ENCODE data around the gene ART4. TPM values are rescaled to one million over a fixed set of nuclear protein-coding genes. Genes with fewer than 3 reads are reported as not detected.

The ART4 gene
- not detected in 2 replicates for total RNA-seq

- intact Hi-C loops (cut with micrococcal nuclease) = no loop called here
Observed at GRCh38 chr12:14843425-14843887, at the start of gene ART4. ART4 (minus strand) TSS chr12:14843526; CDS start chr12:14843113, 413 bp downstream.

- intact Hi-C loops (cut with micrococcal nuclease) = no loop called here
Observed at GRCh38 chr12:14892726-14893505, 49.6 kb upstream of the ART4 start.

- intact Hi-C loops (cut with micrococcal nuclease) = no loop called here
Observed at GRCh38 chr12:14890701-14891100, 47.4 kb upstream of the ART4 start.

GRCh38 chr12:14886271-14886670 is 42.9 kb upstream of the ART4 start:
- intact Hi-C loops (cut with micrococcal nuclease) = no loop called here

GRCh38 chr12:14885718-14886221 is 42.4 kb upstream of the ART4 start, which contains the start of gene MGP:
MGP (minus strand) TSS chr12:14885854; CDS start chr12:14885791, 63 bp downstream.
- intact Hi-C loops (cut with micrococcal nuclease) = no loop called here

GRCh38 chr12:14884458-14884878 is 41.1 kb upstream of the ART4 start:
- intact Hi-C loops (cut with micrococcal nuclease) = no loop called here

GRCh38 chr12:14883686-14884085 is 40.4 kb upstream of the ART4 start:
- intact Hi-C loops (cut with micrococcal nuclease) = no loop called here

- intact Hi-C loops (cut with micrococcal nuclease) = no loop called here
Observed at GRCh38 chr12:14880890-14881453, 37.6 kb upstream of the ART4 start.

GRCh38 chr12:14879222-14879933 is 36.1 kb upstream of the ART4 start:
- intact Hi-C loops (cut with micrococcal nuclease) = no loop called here

- intact Hi-C loops (cut with micrococcal nuclease) = no loop called here
Observed at GRCh38 chr12:14878488-14878887, 35.2 kb upstream of the ART4 start.

GRCh38 chr12:14876833-14877232 is 33.5 kb upstream of the ART4 start:
- intact Hi-C loops (cut with micrococcal nuclease) = no loop called here

GRCh38 chr12:14874882-14875281 is 31.6 kb upstream of the ART4 start:
- intact Hi-C loops (cut with micrococcal nuclease) = no loop called here

- intact Hi-C loops (cut with micrococcal nuclease) = no loop called here
Observed at GRCh38 chr12:14873440-14874185, 30.3 kb upstream of the ART4 start.

- intact Hi-C loops (cut with micrococcal nuclease) = no loop called here
Observed at GRCh38 chr12:14871886-14872285, 28.6 kb upstream of the ART4 start.

- intact Hi-C loops (cut with micrococcal nuclease) = no loop called here
Observed at GRCh38 chr12:14871247-14871646, 27.9 kb upstream of the ART4 start.

GRCh38 chr12:14868916-14869506 is 25.7 kb upstream of the ART4 start:
- intact Hi-C loops (cut with micrococcal nuclease) = no loop called here

- intact Hi-C loops (cut with micrococcal nuclease) = no loop called here
Observed at GRCh38 chr12:14860490-14860889, 17.2 kb upstream of the ART4 start.

- intact Hi-C loops (cut with micrococcal nuclease) = no loop called here
Observed at GRCh38 chr12:14858513-14858912, 15.2 kb upstream of the ART4 start.

- intact Hi-C loops (cut with micrococcal nuclease) = no loop called here
Observed at GRCh38 chr12:14854586-14855183, 11.4 kb upstream of the ART4 start.

- intact Hi-C loops (cut with micrococcal nuclease) = no loop called here
Observed at GRCh38 chr12:14853961-14854360, 10.6 kb upstream of the ART4 start.

Measured in T-helper 2 cell treated with Interferon-gamma antibody and Interleukin-4, amounts not matched to agents 100 ng/mL and 5 ng/mL, for 36 hours (primary cell).